ENCODE measurements around the gene SLC45A2. TPM values are rescaled to one million over a fixed set of nuclear protein-coding genes. Genes with fewer than 3 reads are reported as not detected.
A peak's percentile ranks its signal among the peaks of the same experiment; 100 is the strongest.

SLC45A2 gene
- total and polyA plus RNA-seq, 9 of the 15 experiments (the other 6 are each of a cell fraction or from before 2014, with no cell fraction given): 0.03 to 0.29 (median 0.14) TPM; not detected in 4

GRCh38 chr5:34007621-34008600, 23.4 kb upstream of the SLC45A2 start, which contains the start of gene AMACR (continued):
- TF ChIP-seq CUX1 (CRISPR knock-in tag; IDR thresholded peaks at IDR 0.05): no peak
- TF ChIP-seq POLR3A (IDR thresholded peaks at IDR 0.05; ENCODE audit: borderline replicate concordance, extremely low read depth, insufficient read depth, insufficient read length): no peak
- peak; percentile 8 to 40; a peak in 2 of 4 replicates for TF ChIP-seq SIN3A (IDR thresholded peaks at IDR 0.05; ENCODE audit: borderline replicate concordance in 2 of 2, control insufficient read depth in 1 of 2, low read depth in 2 of 2, low read length in 2 of 2)
- no peak; the same call in 1 of the 2 replicates for TF ChIP-seq EHMT2 (IDR thresholded peaks at IDR 0.05)
- TF ChIP-seq TRIM24 (IDR thresholded peaks at IDR 0.05): peak in 1 of 2 experiments; percentile 36; a peak in 1 of 4 replicates
- TF ChIP-seq MYNN (IDR thresholded peaks at IDR 0.05): no peak
- no peak for TF ChIP-seq MYNN (CRISPR knock-in tag; IDR thresholded peaks at IDR 0.05)
- no peak for TF ChIP-seq HEY1 (CRISPR knock-in tag; IDR thresholded peaks at IDR 0.05; ENCODE audit: borderline replicate concordance)
- TF ChIP-seq ZC3H4 (CRISPR knock-in tag; IDR thresholded peaks at IDR 0.05; ENCODE audit: borderline replicate concordance): no peak
- no peak for TF ChIP-seq SMAD1 (IDR thresholded peaks at IDR 0.05; ENCODE audit: low read depth, low read length, partially characterized antibody)
- peak; percentile 63; the same call in 1 of the 2 replicates for TF ChIP-seq CBX1 (IDR thresholded peaks at IDR 0.05; ENCODE audit: low read depth)
- no peak for TF ChIP-seq PCBP2 (IDR thresholded peaks at IDR 0.05; ENCODE audit: low read depth, low read length, poor library complexity, severe bottlenecking)
- TF ChIP-seq BRF2 (IDR thresholded peaks at IDR 0.05; ENCODE audit: borderline replicate concordance, insufficient read depth, insufficient read length): no peak
- peak in 1 of 2 experiments; percentile 78; a peak in 2 of 4 replicates for TF ChIP-seq HDAC1 (IDR thresholded peaks at IDR 0.05)
- no peak; the same call in 1 of the 2 replicates for TF ChIP-seq HLTF (IDR thresholded peaks at IDR 0.05)
- no peak for TF ChIP-seq NCOA2 (IDR thresholded peaks at IDR 0.05; ENCODE audit: partially characterized antibody in 2 of 2)
- TF ChIP-seq PML (IDR thresholded peaks at IDR 0.05; ENCODE audit: low read length): 0 out of 2 replicates have a peak, but pooled peaks have one; percentile 15
- no peak for TF ChIP-seq RAD51 (IDR thresholded peaks at IDR 0.05; ENCODE audit: borderline replicate concordance, low read depth)
- TF ChIP-seq NR1H2 (CRISPR knock-in tag; IDR thresholded peaks at IDR 0.05): no peak
- TF ChIP-seq, protein P1, sequence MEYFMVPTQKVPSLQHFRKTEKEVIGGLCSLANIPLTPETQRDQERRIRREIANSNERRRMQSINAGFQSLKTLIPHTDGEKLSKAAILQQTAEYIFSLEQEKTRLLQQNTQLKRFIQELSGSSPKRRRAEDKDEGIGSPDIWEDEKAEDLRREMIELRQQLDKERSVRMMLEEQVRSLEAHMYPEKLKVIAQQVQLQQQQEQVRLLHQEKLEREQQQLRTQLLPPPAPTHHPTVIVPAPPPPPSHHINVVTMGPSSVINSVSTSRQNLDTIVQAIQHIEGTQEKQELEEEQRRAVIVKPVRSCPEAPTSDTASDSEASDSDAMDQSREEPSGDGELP (CRISPR knock-in tag; IDR thresholded peaks at IDR 0.05; ENCODE audit: borderline replicate concordance): peak; percentile 83

Data from K562 (cell line).